OCI-LY7 (cell line): ENCODE data around the gene GPR31. TPM values are rescaled to one million over a fixed set of nuclear protein-coding genes. Genes with fewer than 3 reads are reported as not detected.
A peak's percentile ranks its signal among the peaks of the same experiment; 100 is the strongest.

Source experiments
- BruUV-seq: library from RNA; stranded (reverse); fragments of 400-500 nt; replicated peaks from 2 replicates; lab custom pipeline; 2021; lab: Mats Ljungman, UMichigan
- CTCF ChIA-PET: fragments of 300-600 bp; sonication (Branson Sonifier 250); formaldehyde crosslinking; loops from one replicate; lab custom pipeline; 2022; ENCODE audit warnings: antibody characterized with exemption; ENCODE audit not compliant: unreplicated experiment; lab: Charles Lee
- POLR2A ChIA-PET: fragments of 300-600 bp; sonication (Branson Sonifier 250); formaldehyde crosslinking; loops from one replicate; lab custom pipeline; 2022; ENCODE audit warnings: antibody characterized with exemption; lab: Charles Lee
- DNase-seq: peaks from one replicate; pipeline ENCODE4 v3.0.0-alpha.2; 2015; ENCODE audit warnings: low spot score
- H2AFZ ChIP-seq: fragments of 200-600 bp; sonication (generic), shearing (Covaris generic); 2 replicates; pipeline ENCODE4 v1.6.1; 2014; ENCODE audit warnings: mild to moderate bottlenecking, antibody characterized with exemption, low read length, moderate library complexity
- H3K27ac ChIP-seq: fragments of 200-600 bp; sonication (generic); 2 replicates; pipeline ENCODE4 v1.5.1; 2014; ENCODE audit warnings: mixed run types, low read depth, mild to moderate bottlenecking, moderate library complexity, low read length, inconsistent platforms; ENCODE audit not compliant: poor library complexity, severe bottlenecking
- H3K36me3 ChIP-seq: fragments of 200-600 bp; sonication (generic); 2 replicates; pipeline ENCODE4 v1.6.1; 2014; ENCODE audit warnings: mild to moderate bottlenecking, antibody characterized with exemption, low read length, moderate library complexity, mixed read lengths; ENCODE audit not compliant: insufficient read depth
- H3K4me1 ChIP-seq: fragments of 200-600 bp; sonication (generic); 2 replicates; pipeline ENCODE4 v1.5.1; 2014; ENCODE audit warnings: mild to moderate bottlenecking, low read length; ENCODE audit not compliant: insufficient read depth, poor library complexity, severe bottlenecking
- H3K4me2 ChIP-seq: fragments of 200-600 bp; sonication (generic); 2 replicates; pipeline ENCODE4 v1.6.1; 2014; ENCODE audit warnings: mild to moderate bottlenecking, low read length
- H3K4me3 ChIP-seq: fragments of 200-600 bp; sonication (generic); 2 replicates; pipeline ENCODE4 v1.5.1; 2014; ENCODE audit warnings: mild to moderate bottlenecking, low read depth, low read length; ENCODE audit not compliant: poor library complexity, severe bottlenecking
- H3K79me2 ChIP-seq: fragments of 200-600 bp; sonication (generic); 2 replicates; pipeline ENCODE4 v1.6.1; 2016; ENCODE audit warnings: low read depth, mild to moderate bottlenecking, low read length, moderate library complexity, mixed read lengths; ENCODE audit not compliant: insufficient read depth
- H3K9me2 ChIP-seq: fragments of 200-600 bp; sonication (generic); 2 replicates; pipeline ENCODE4 v1.6.1; 2016; ENCODE audit warnings: mild to moderate bottlenecking, low read length, mixed read lengths; ENCODE audit not compliant: insufficient read depth
- H3K9me3 ChIP-seq: fragments of 200-600 bp; sonication (generic); 2 replicates; pipeline ENCODE4 v1.6.1; 2014; ENCODE audit warnings: mild to moderate bottlenecking, mixed run types, low read length, mixed read lengths
- H4K20me1 ChIP-seq: fragments of 200-600 bp; sonication (generic); 2 replicates; pipeline ENCODE4 v1.6.1; 2014; ENCODE audit warnings: mild to moderate bottlenecking, antibody characterized with exemption, low read length, moderate library complexity, mixed read lengths; ENCODE audit not compliant: insufficient read depth
- CTCF ChIP-seq: fragments of 200-600 bp; sonication (generic); conservative IDR thresholded peaks from 2 replicates; pipeline ENCODE4 v1.5.1; 2014; ENCODE audit warnings: mild to moderate bottlenecking, antibody characterized with exemption, low read length, moderate library complexity, mixed read lengths
- EZH2phosphoT487 ChIP-seq: fragments of 200-600 bp; sonication (generic); IDR thresholded peaks from 2 replicates; pipeline ENCODE4 v1.6.1; 2018; ENCODE audit warnings: low read depth, borderline replicate concordance, mild to moderate bottlenecking, mixed run types, antibody characterized with exemption, low read length, moderate library complexity, mixed read lengths
- intact Hi-C: fragments of 100-400 bp; cut with micrococcal nuclease; formaldehyde crosslinking; loops from one replicate; pipeline ENCODE4 v1.10.0; 2022; ENCODE audit not compliant: unreplicated experiment
- total RNA-seq, 2 experiments: library from RNA; depleted of rRNA in 1 of 2; stranded (reverse); fragments of >200 nt in 1 of 2; shearing (Covaris generic) in 1 of 2; gene quantifications; 2 replicates each; pipeline ENCODE4 v1.2.3, GENCODE V29; 2014 to 2022

The GPR31 gene
- total RNA-seq, 2 experiments from 2014 or later = not detected

GRCh38 chr6:167134448-167135328 lies 23.1 kb downstream of the GPR31 start:
- DNase-seq = no peak
- intact Hi-C loops = no loop called here
- Histone ChIP-seq H3K9me3 (no peaks in the 10 kb centered on the region), H2AFZ (no peak overlapping the region), H3K9me2 (no peaks in the 10 kb centered on the region), H3K4me1 (peaks cover 17% of the 10 kb centered on the region), H3K79me2 (no peaks in the 10 kb centered on the region), H3K27ac (no peak overlapping the region), H3K4me2 (no peak overlapping the region), H3K4me3 (no peak overlapping the region), H3K36me3 (no peaks in the 10 kb centered on the region), H4K20me1 (no peaks in the 10 kb centered on the region)
- TF ChIP-seq CTCF (no peak), EZH2phosphoT487 (no peak)
- CTCF ChIA-PET = interaction anchor here (0.6 kb wide), 1 partner anchor 134 kb away, joined by 3 read pairs; no protein-coding TSS in a partner anchor
- POLR2A ChIA-PET = interaction anchor here (5.1 kb wide), 1 partner anchor 11 kb away, joined by 34 read pairs; the partner anchor contains the start of gene CCR6
- BruUV-seq = no TSS peak

DNA sequence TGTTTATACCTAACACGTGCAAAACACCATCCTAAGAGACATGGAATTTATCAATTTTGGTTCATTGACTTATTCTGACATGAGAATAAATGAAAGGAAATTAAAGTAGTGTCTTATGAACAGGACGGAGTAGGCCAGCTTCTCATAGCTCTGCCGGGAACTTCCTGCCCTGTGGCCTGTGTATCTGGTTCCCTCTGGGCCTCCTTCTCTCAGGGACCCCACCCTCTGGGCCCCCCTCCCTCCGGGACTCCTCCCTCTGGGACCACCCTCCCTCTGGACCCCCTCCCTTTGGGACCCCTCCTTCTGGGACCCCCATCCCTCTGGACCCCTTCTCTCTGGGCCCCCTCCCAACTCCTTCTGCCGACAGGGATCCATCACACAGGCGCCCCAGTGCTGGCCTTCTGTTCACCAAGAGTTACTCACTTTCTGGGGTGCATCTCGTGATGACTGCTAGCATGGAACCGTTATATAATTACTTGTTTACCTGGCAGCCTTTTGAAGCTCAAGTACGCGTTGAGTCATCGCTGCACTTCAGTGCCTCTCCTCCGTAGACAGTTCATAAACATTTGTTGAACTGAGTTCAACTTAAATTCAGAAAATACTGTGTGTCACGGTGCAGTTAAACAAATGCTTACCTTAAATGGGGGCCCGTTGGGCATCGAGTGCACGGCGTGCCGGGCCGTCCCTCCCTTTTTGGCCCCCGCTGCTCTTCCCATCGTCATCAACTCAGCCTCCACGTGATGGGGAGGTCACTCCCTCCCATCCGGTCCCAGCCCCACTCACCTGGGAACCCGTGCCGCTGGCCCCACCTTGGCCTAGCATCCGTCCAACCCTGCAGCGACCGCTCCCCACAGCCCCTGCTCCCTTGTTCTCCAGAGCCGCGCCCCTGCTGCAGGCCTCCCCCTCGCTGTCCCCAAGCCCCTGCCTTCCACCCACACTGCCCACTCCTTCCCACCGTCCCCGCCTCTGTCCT lies 26.8 kb downstream of the GPR31 start:
- ChIA-PET POLR2A (interaction anchor here (0.7 to 1.9 kb wide), 4 partner anchors 10 to 160 kb away, joined by 3 to 10 read pairs (median 6); partner anchors contain the start of gene UNC93A), CTCF (no interaction called here)
- H3K4me2 ChIP-seq = peak overlapping the region; percentile 39
- peak overlapping the region; percentile 33 for H3K27ac ChIP-seq
- no peak overlapping the region for H3K4me3 ChIP-seq
- no peaks in the 10 kb centered on the region for H3K9me3 ChIP-seq
- no TSS peak for BruUV-seq
- H3K36me3 ChIP-seq = no peaks in the 10 kb centered on the region; the same call in 1 of the 2 replicates
- no peak for DNase-seq
- H3K4me1 ChIP-seq = peaks cover 24% of the 10 kb centered on the region
- no peak for TF ChIP-seq CTCF
- intact Hi-C loops = no loop called here
- H3K9me2 ChIP-seq = no peaks in the 10 kb centered on the region
- no peaks in the 10 kb centered on the region for H4K20me1 ChIP-seq
- no peaks in the 10 kb centered on the region for H3K79me2 ChIP-seq
- peak overlapping the region; percentile 76; the same call in 1 of the 2 replicates for H2AFZ ChIP-seq
